Caki2 (cell line): ENCODE data around the gene DNAJB8. TPM values are rescaled to one million over a fixed set of nuclear protein-coding genes. Genes with fewer than 3 reads are reported as not detected.
A peak's percentile ranks its signal among the peaks of the same experiment; 100 is the strongest.

Experiments used
- DNase-seq: peaks from one replicate; pipeline ENCODE4 v3.0.0-alpha.2; 2015; ENCODE audit warnings: low read depth
- in situ Hi-C: cut with HindIII; loops from 2 replicates; pipeline ENCODE4 v1.10.0; 2016; ENCODE audit warnings: low sequenced_read_pairs, low pct_unique_long_range_greater_than_20kb, mixed read lengths
- total RNA-seq: library from RNA; depleted of rRNA; stranded (reverse); fragments of >200 nt; shearing (Covaris generic); gene quantifications from 2 replicates; pipeline ENCODE4 v1.2.3, GENCODE V29; 2014; ENCODE audit warnings: low replicate concordance

DNAJB8 gene
- total RNA-seq, 1 experiment from 2014 or later = not detected

DNA sequence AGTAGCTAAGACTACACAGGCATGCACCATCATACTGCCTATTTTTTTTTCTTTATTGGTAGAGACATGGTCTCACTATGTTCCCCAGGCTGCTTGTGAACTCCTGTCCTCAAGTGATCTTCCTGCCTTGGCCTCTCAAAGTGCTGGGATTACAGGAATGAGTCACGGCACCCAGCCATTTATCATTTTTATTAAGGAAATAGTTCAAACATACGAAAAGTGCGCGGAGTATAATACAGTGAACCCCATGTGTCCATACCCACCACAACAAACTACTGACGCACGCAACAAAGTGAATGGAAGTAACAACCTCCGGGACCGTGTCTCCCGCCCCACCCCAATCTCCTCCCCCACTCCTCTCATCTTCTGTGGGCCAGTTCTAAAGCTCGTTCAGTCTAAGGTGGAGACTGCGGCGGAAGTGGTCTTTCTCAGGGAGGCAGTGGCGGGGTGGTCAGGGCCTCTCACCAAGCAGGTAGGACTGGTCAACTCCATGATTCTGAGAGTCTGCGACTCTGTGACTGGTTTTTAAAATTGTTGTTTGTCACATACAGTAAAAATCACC is 42.1 kb downstream of the DNAJB8 start:
- in situ Hi-C loops = no loop called here
- peak; percentile 26 for DNase-seq

DNA sequence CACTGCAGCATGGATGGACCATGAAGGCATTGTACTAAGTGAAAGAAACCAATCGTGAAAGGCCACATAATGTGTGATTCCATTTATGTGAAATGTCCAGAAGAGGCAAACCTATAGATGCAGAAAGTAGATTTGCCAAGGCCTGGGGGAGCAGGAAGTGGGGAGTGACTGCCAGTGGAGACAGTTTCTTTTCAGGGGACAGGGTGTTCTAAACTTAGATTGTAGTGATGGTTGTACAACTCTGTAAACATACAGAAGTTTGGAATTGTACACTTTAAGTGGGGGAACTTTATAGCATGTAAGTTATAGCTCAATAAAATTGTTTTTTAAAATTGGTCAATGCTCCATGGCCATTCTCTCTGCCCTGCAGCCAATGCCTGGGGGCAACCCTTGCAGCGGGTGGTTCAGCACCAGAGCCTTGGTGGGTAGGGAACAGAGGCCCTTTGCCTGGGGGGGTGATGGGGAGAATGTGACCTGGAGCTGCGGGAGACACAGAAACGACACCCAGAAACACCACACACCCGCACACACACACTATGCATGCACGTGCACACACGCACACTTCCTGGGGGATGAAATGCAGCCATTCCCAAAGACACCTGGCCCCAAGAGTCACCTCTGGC is 43.1 kb downstream of the DNAJB8 start:
- in situ Hi-C loops = no loop called here
- DNase-seq = no peak

DNA sequence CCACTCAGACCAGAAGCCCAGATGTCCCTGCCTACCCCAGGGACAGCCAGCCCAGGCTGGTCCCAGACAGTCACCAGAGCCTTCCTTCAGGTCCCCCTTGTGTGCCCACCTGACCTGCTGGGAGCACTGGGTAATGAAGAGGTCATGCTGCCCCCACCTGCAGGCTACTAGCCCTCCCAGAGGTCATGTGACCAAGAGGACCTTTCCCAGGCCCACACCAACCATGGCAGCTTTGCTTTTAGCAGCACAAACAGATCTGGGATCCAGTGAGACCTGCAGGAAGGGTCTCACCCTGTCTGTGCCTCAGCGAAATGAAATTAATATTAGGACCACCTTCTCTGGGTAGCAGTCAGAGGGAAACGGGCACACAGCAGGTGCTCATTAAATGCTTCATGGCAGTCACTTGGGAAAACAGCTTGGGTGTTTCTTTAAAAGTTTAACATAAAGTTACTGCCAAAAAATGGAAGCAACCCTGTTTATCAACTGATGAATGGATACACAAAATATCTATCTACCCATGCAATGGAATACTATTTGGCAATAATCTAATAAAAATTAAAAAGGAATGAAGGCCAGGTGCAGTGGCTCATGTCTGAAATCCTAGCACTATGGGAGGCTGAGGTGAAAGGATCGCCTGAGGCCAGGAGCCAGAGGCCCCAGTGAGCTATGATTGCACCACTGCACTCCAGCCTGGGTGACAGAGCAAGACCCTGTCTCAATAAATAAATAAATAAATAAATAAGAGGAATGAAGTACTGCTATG is 43.7 kb downstream of the DNAJB8 start:
- in situ Hi-C loops = no loop called here
- no peak for DNase-seq

DNA sequence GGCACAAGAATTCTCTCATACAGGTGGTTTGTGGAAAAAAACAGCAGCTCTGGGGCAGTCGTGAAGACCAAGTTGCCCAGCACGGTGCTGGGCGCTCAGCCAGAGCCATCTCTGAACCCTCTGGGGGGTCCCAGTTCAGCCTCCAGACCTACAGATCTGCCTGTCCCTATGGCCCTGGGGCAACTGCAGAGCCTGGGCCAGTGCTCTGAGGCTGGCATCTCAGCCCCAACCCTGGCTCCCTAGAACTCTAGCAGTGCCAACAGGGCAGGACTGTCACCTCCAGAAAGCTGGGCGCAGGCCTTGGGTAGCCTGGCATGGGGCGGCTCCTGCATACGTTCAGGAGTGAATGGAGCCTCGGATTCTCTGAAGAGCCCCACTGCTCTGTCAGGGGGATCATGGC is 44.7 kb downstream of the DNAJB8 start:
- DNase-seq = no peak
- in situ Hi-C loops = no loop called here

GRCh38 chr3:128421439-128421836 is 45.3 kb downstream of the DNAJB8 start:
- in situ Hi-C loops = no loop called here
- no peak for DNase-seq

- in situ Hi-C loops = no loop called here
- DNase-seq = no peak
These were observed 45.8 kb downstream of the DNAJB8 start for GRCh38 chr3:128420720-128421438.

DNA sequence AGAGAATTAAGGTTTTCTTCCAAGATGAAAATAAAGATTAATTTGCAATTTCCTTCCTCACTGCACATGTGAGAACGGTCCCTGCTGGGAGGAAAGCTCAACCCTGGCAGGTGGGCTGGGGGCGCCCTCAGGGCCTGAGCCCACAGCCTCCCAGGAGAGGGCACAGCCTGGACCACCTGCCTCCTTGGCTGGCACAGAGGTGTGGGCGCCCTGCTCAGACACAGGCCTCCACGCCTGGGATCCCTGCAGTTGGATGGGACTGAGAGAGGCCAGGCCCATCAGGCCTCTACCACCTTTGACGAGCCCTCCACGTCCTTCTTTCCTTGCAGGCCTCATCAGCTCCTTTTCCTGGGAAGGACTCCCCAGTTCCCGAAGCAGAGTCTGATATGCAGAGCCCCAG is 46.4 kb downstream of the DNAJB8 start:
- in situ Hi-C loops = no loop called here
- no peak for DNase-seq

DNA sequence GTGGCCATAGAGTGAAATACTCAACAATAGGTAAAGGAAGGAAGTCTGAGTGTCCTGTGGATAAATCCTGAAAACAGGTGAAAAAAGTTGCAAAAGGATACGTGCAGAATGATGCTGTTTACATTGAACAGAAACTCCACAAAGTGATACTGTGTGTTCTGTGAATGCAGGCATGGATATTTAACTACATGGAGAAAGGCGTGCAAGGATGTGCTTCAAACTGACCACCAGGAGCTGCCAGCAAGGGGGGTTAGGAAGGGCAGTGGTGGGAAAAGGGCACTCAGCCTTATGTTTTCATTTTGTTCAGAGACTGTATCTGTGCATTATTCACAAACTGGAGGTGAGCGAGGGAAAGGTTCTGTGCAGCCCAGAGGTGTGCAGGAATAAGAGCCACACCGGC is 47.4 kb downstream of the DNAJB8 start:
- DNase-seq = no peak
- in situ Hi-C loops = no loop called here

DNA sequence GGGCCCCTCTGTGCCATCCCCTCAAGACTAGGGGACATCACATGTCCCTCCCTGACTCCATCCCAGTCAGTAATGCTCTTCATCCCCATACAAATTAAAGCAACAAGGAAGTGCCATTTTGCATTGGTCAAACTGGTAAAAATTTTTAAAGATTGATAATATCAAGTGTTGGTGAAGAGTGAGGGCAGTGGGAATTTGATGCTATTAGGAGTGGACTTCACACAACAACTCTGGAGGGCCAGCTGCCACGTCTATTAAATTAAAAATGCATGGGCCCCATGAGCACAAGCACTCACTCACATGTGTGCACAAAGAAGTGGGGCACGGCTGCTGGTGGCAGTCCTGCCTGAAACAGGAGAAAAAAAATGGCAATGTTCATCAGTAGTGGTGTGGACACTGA is 47.8 kb downstream of the DNAJB8 start:
- in situ Hi-C loops = no loop called here
- DNase-seq = no peak

- peak; percentile 60 for DNase-seq
- in situ Hi-C loops = no loop called here
These were observed 50.0 kb downstream of the DNAJB8 start for GRCh38 chr3:128416578-128417211.

GRCh38 chr3:128415773-128416577 is 50.7 kb downstream of the DNAJB8 start:
- in situ Hi-C loops = no loop called here
- DNase-seq = no peak

- in situ Hi-C loops = no loop called here
- DNase-seq = no peak
These were observed 51.4 kb downstream of the DNAJB8 start for GRCh38 chr3:128415200-128415772.

DNA sequence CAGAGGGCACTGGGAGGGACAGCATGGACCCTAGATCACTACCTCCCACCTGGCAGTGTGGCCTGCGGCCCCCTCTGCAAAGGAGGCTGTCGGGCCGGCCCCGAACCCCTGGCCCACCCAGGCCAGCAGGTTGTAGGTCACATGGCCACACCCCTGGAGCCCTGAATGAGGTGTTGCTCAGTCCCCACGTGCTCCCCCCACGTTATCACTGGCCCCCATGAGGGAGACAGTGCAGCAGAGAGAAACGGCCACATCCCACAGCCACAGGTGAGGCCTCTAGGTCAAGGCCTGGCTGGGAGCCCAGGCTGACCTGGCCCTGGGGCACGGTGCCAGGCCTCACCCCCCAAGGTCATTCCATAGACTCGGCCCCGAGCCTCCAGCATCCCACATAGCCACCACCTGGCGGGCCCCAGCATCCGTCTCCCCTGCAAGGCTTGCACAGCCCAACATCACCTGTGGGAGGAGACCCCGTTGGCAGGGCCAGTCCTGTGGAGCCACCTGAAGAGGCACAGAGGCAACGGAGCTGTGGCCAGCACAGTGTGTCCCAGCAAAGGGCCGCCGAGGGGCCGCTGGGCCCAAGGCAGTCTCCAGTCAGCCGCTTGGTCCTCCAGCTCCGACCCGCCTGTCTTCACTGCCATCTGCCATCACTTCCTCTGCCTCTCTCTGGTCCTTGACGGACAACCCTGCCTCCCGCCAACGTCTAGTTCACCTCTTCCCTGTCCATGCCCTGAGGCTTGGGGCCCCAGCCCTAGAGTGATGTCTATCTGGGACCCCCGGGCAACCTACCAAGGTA is 53.1 kb downstream of the DNAJB8 start:
- DNase-seq = no peak
- in situ Hi-C loops = no loop called here

DNA sequence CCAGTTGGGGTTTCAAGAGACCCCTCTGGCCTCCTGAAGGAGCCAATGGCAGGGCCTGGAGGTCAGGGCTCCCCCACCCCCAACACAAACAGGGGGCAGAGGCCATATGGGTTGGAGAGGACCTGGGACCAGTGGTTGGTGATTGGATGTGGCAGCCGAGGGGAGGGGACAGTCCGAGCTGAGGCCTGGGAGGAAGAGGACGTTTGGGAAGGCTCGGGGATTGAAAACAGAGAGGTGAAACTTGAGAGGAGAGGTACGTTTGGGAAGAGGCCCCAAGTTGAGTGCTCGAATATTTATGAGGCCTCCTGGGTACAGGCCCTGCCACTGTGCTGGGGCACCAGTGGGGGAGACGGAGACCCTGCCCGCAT is 53.7 kb downstream of the DNAJB8 start:
- no peak for DNase-seq
- in situ Hi-C loops = no loop called here
